ENCODE results near the gene AGPS.
"Not testable (repeated sequence)": the region's sequence is repeated elsewhere in the genome, so short reads cannot be mapped to it uniquely, and the experiment has no call there.

Gene AGPS

DNA sequence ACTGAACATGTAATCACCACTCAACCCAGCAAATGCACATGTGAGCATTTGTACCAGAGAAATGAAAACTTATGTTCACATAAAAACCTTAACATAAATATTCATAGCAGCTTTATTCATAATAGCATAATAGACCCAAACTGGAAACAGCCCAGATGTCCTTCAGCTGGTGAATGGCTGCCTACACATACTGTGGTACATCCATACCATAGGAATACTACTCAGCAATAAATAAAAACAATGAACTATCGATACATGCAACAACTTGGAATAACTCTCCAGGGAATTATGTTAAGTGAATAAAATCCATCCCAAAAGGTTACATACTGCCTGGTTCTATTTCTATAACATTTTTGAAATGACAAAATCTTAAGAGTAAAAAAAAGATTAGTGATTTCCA is 140.0 kb downstream of the AGPS start:
- no peak for DNase-seq

DNA sequence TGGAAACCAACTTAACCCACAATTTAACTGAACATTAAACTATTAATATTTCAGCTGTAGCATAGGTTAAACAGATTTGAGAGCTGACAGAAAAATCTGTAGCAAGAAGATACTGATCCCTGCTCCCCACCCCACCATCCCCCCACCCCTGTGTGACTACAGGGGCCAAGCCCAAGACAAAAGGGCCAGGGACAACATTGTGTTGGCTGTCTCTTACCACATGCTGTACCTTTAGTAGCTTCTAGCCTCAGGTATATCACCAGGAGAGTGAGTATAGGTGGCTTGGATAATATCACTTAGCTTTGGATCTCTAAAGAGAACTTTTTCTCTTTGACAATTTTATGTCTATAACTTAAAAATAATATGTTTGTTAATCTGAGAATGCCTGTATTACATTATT is 140.7 kb downstream of the AGPS start:
- DNase-seq: no peak

DNA sequence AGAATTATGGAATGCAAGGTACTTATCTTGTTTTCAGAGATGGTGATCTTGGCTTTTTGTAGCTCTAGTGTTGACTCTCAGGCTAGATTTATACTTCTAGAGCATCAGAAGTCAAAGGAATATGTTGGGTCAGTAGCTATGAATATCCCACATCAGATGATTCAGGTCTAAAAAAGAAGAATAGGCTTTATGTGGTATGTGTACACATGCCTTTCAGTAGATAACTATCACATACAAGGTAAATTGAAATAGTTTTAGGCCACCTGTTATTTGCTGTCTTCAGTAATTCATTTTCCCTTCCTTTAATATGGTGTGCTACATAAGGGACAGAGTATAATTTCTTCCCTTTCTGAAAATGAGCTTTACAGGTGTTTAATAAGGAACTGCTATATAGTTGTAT is 142.4 kb downstream of the AGPS start:
- no peak for DNase-seq

GRCh38 chr2:177535958-177536504 is 143.5 kb downstream of the AGPS start:
- peak; percentile 57 for DNase-seq

GRCh38 chr2:177537213-177537612 is 144.6 kb downstream of the AGPS start:
- DNase-seq: no peak

- DNase-seq: no peak
Measured at GRCh38 chr2:177537636-177538035, 145.1 kb downstream of the AGPS start.

DNA sequence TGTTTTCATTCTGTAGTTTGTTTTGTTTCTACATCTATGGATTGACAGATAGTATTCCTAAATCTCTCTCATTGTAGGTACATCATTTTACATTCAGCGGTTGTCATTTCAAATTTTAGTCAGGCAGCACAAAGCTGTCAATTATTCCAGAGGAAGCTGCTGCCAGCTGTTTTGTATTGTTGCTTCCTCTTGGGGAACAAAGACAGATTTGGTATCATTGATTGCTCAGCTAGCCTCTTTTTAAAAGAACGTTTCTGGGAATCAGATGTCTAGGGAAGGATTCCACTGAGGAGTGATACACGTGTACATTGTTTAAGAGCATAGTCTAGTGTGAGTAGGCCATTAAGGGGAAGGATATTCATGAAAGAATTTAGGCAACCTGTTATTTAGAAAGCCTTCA is 145.8 kb downstream of the AGPS start:
- peak; percentile 5 for DNase-seq

GRCh38 chr2:177540283-177540682 is 147.7 kb downstream of the AGPS start:
- DNase-seq: no peak

- DNase-seq: no peak
Measured at GRCh38 chr2:177541258-177541991, 148.9 kb downstream of the AGPS start.

- DNase-seq: no peak
Measured at GRCh38 chr2:177542396-177542795, 149.8 kb downstream of the AGPS start.

- no peak for DNase-seq
Measured at GRCh38 chr2:177543007-177543760, 150.6 kb downstream of the AGPS start.

DNA sequence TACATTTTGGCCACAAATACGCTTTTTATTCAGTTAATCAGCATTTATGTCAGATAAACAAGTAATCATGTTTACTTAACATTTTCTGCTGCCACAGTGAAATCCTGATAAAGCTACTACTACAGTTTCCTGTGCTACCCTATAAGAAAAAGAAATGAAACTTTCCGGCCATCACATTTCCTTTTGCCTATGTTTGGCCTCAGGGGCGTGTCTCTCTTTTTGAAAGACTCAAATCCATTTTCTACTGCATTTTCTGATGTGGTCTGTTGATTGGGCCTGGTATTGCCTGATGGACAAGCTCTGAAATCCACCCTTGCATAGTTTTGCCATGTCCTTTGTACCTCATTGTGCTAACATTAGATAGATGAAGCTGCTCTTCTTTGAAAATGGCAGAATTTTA is 152.6 kb downstream of the AGPS start:
- no peak for DNase-seq

DNA sequence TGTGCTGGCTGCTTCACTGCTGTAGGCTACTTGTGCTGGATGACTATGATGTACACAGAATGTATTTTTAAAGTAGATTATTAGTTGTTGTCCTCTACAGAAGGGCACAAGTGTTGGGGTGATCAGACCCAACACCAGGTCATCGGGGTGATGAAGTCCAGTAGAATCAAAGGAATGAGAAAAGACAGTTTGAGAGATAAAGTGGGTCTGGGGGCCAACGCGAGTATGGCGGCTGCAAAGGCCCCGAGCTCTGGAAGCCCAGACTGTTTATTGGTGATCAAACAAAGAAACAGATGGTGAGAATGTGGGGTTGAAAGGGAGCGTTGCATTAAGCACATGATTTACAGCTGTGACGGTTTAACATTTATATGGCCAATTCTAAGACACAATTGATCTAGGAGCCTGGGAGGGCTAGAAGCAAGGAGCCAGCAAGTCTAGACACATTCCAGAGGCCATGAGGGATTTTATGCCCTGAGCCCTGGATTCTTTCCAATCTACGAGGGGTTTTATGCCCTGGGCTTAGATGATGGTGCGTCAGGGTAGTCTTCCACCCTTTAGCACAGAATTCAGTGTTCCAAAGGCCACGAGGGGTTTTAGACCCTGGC is 153.5 kb downstream of the AGPS start:
- no peak for DNase-seq

GRCh38 chr2:177547122-177547521 is 154.5 kb downstream of the AGPS start:
- no peak for DNase-seq

DNA sequence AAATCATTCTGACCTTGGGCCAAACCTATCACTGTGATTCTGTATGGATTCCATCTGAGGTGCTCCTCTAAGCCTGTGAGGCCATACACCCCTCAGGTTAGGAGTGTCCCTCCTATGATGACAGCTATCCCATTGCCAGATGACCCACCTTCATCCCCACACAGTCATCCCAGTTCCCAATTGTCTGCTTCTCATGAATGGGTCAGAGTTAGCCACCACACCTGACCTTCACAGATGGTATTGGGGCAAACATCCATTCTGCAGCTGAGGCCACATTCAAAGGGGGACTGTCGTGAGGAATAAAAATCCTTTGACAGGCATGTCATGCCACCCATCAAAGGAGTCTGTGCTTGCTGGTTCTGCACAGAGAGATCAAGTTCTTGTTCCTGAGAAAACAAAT is 155.2 kb downstream of the AGPS start:
- DNase-seq: no peak

GRCh38 chr2:177548636-177549035 is 156.1 kb downstream of the AGPS start:
- DNase-seq: no peak

- DNase-seq: no peak
Measured at GRCh38 chr2:177549171-177549570, 156.6 kb downstream of the AGPS start.

- DNase-seq: no peak
Measured at GRCh38 chr2:177550264-177551200, 158.0 kb downstream of the AGPS start.

DNA sequence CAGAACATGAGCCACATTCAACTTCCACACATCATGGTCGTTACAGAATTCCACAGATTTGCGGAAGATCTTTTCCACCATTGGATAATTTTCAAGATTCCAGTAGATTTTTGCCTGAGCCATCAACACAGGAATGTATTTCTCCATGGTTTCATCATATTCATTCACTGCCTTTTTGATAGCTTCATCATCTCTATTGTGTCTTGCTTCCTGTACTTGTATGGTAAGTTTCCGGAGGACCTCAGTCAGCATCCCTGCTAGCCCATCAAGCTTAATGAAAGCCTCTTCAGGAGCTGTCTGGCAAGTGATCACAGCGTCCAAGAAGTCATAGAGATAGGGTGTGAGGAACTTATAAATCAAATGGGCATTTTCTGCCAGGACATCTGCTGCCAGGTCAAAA is 158.8 kb downstream of the AGPS start:
- DNase-seq: not testable (repeated sequence)

GRCh38 chr2:177551989-177552421 is 159.4 kb downstream of the AGPS start:
- peak; percentile 73 for DNase-seq

DNA sequence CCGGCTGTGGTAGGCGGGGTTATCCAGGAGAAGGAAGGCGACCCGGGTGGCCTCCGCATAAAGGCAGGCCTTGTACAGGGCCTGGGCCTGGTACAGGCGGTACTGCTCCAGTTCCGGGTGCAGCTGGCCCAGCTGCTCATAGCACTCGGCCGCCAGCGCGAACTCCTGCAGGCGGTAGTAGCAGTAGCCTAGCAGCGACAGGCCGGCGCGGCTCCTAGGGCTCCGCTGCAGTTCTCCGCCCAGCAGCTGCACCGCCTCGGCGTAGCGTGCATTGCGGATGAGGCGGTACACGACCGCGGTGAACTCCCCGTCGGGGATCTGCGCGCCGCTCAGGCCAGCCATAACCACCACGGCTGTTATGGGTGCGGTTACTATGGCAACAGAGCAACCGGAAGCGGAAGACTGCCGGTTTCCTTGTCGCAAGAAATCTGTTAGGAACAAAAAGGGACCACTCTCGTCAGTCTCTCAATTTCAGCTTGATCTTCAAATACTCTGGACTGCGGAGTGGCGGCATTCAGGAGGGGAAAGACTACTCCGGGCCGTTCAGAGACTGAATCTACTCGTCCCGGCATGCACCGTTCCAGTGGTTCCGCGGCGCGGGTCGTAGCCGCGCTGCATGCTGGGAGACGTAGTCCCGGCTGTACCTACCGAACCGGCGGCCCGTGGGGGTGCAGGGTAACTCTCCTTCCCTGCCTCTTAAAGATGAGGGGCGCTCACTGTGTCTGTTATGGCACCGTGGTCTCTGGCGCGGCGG is 160.0 kb downstream of the AGPS start:
- DNase-seq: peak; percentile 97
